Neural progenitor cell (in vitro differentiated cells): Measurements from ENCODE around the gene PPP6C. TPM values are rescaled to one million over a fixed set of nuclear protein-coding genes. Genes with fewer than 3 reads are reported as not detected.
"Not testable (repeated sequence)": the region's sequence is repeated elsewhere in the genome, so short reads cannot be mapped to it uniquely, and the experiment has no call there.

ENCODE experiments used
- DNase-seq: peaks from one replicate; pipeline ENCODE4 v3.0.0-alpha.2; 2016; ENCODE audit warnings: low spot score
- H2AFZ ChIP-seq: fragments of 200-600 bp; sonication (generic); replicated peaks from 2 replicates; pipeline ENCODE4 v1.6.1; 2016; ENCODE audit warnings: antibody characterized with exemption
- H3F3A ChIP-seq: fragments of 200-600 bp; sonication (generic); 2 replicates; pipeline ENCODE4 v1.6.1; 2016; ENCODE audit warnings: antibody characterized with exemption, low read depth
- H3K27ac ChIP-seq: fragments of 200-600 bp; sonication (generic); 2 replicates; pipeline ENCODE4 v1.5.1; 2016; ENCODE audit warnings: mild to moderate bottlenecking
- H3K27me3 ChIP-seq: fragments of 200-600 bp; sonication (generic); 2 replicates; pipeline ENCODE4 v1.6.1; 2016; ENCODE audit warnings: mild to moderate bottlenecking, moderate library complexity
- H3K36me3 ChIP-seq: fragments of 200-600 bp; sonication (generic); 2 replicates; pipeline ENCODE4 v1.5.1; 2016
- H3K4me1 ChIP-seq: fragments of 200-600 bp; sonication (generic); 2 replicates; pipeline ENCODE4 v1.6.1; 2016; ENCODE audit warnings: mixed run types
- H3K4me2 ChIP-seq: fragments of 200-600 bp; sonication (generic); 2 replicates; pipeline ENCODE4 v1.6.1; 2016
- H3K4me3 ChIP-seq: fragments of 200-600 bp; sonication (generic); 2 replicates; pipeline ENCODE4 v1.5.1; 2016
- H3K79me2 ChIP-seq: fragments of 200-600 bp; sonication (generic); 2 replicates; pipeline ENCODE4 v1.6.1; 2016; ENCODE audit warnings: low read depth
- H3K9ac ChIP-seq: fragments of 200-600 bp; sonication (generic); 2 replicates; pipeline ENCODE4 v1.6.1; 2016
- H3K9me3 ChIP-seq: fragments of 200-600 bp; sonication (generic); 2 replicates; pipeline ENCODE4 v1.5.1; 2016; ENCODE audit warnings: low read depth
- H4K20me1 ChIP-seq: fragments of 200-600 bp; sonication (generic); 2 replicates; pipeline ENCODE4 v1.6.1; 2016; ENCODE audit warnings: low read depth
- H3K27ac Mint-ChIP-seq: 3 replicates; pipeline ENCODE4 v1.8.0; 2021; ENCODE audit warnings: mixed read lengths
- H3K27me3 Mint-ChIP-seq: 2 replicates; pipeline ENCODE4 v1.8.0; 2022; ENCODE audit warnings: low read depth, mild to moderate bottlenecking, inconsistent platforms, moderate library complexity, mixed read lengths; ENCODE audit not compliant: insufficient read depth
- H3K36me3 Mint-ChIP-seq: 3 replicates; pipeline ENCODE4 v1.8.0; 2021; ENCODE audit warnings: mixed read lengths
- H3K4me1 Mint-ChIP-seq: 3 replicates; pipeline ENCODE4 v1.8.0; 2021; ENCODE audit warnings: mixed read lengths
- H3K4me3 Mint-ChIP-seq: 3 replicates; pipeline ENCODE4 v1.8.0; 2021; ENCODE audit warnings: mild to moderate bottlenecking, moderate library complexity, mixed read lengths
- H3K9me3 Mint-ChIP-seq: 3 replicates; pipeline ENCODE4 v1.8.0; 2020; ENCODE audit warnings: mixed read lengths
- EZH2 ChIP-seq: fragments of 200-600 bp; sonication (generic); IDR thresholded peaks from 2 replicates; pipeline ENCODE4 v1.6.1; 2017; ENCODE audit warnings: antibody characterized with exemption, mild to moderate bottlenecking, moderate library complexity
- EZH2phosphoT487 ChIP-seq: fragments of 200-600 bp; sonication (generic); IDR thresholded peaks from 2 replicates; pipeline ENCODE4 v1.6.1; 2017; ENCODE audit warnings: antibody characterized with exemption
- total RNA-seq: library from RNA; depleted of rRNA; stranded (reverse); fragments of >200 nt; gene quantifications from 2 replicates; pipeline ENCODE4 v1.2.3, GENCODE V29; 2015; ENCODE audit warnings: low replicate concordance
- TF ChIP-seq, protein P1 (sequence below): fragments of 200-600 bp; sonication (generic); IDR thresholded peaks from 2 replicates; pipeline ENCODE4 v1.5.1; 2017; ENCODE audit warnings: antibody characterized with exemption, mild to moderate bottlenecking

PPP6C gene
- total RNA-seq, 1 donor from 2014 or later, result 61.7 TPM

DNA sequence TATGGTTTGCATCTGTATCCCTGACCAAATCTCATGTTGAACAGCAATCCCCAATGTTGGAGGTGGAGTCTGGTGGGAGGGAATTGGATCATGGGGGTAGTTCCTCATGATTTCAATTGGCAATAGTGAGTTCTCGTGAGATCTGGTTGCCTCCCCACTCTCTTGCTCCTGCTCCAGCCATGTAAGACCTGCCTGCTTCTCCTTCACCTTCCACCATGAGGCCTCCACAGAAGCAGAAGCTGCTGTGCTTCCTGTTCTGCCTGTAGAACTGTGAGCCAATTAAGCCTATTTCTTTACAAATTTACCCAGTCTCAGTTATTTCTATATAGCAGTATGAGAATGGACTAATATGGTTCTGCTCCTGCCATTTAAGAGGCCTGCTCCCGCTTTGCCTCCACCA is 79.1 kb downstream of the PPP6C start:
- Histone ChIP-seq H3K36me3 (no peaks in the 10 kb centered on the region), H2AFZ (no peak overlapping the region), H3K4me2 (no peak overlapping the region), H3K4me3 (no peak overlapping the region), H3K4me1 (no peaks in the 10 kb centered on the region), H3K27ac (no peak overlapping the region), H3K79me2 (peaks cover 41% of the 10 kb centered on the region), H3F3A (no peaks in the 10 kb centered on the region), H3K27me3 (no peaks in the 10 kb centered on the region), H4K20me1 (no peaks in the 10 kb centered on the region), H3K9ac (no peak overlapping the region), H3K9me3 (no peaks in the 10 kb centered on the region)
- Mint-ChIP-seq H3K4me3 (no peak overlapping the region), H3K36me3 (peaks cover 21% of the 10 kb centered on the region), H3K4me1 (no peaks in the 10 kb centered on the region), H3K27me3 (no peaks in the 10 kb centered on the region), H3K9me3 (peaks cover 35% of the 10 kb centered on the region), H3K27ac (no peak overlapping the region)
- no peak for DNase-seq
- no peak for TF ChIP-seq EZH2
- no peak for TF ChIP-seq EZH2phosphoT487
- TF ChIP-seq, protein P1, sequence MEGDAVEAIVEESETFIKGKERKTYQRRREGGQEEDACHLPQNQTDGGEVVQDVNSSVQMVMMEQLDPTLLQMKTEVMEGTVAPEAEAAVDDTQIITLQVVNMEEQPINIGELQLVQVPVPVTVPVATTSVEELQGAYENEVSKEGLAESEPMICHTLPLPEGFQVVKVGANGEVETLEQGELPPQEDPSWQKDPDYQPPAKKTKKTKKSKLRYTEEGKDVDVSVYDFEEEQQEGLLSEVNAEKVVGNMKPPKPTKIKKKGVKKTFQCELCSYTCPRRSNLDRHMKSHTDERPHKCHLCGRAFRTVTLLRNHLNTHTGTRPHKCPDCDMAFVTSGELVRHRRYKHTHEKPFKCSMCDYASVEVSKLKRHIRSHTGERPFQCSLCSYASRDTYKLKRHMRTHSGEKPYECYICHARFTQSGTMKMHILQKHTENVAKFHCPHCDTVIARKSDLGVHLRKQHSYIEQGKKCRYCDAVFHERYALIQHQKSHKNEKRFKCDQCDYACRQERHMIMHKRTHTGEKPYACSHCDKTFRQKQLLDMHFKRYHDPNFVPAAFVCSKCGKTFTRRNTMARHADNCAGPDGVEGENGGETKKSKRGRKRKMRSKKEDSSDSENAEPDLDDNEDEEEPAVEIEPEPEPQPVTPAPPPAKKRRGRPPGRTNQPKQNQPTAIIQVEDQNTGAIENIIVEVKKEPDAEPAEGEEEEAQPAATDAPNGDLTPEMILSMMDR, result no peak

DNA sequence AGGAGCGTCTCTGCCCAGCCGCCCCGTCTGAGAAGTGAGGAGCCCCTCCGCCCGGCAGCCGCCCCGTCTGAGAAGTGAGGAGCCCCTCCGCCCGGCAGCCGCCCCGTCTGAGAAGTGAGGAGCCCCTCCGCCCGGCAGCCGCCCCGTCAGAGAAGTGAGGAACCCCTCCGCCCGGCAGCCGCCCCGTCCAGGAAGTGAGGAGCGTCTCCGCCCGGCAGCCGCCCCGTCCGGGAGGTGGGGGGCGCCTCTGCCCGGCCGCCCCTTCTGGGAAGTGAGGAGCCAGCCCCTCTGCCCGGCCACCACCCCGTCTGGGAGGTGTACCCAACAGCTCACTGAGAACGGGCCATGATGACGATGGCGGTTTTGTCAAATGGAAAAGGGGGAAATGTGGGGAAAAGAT is 81.1 kb downstream of the PPP6C start:
- not testable (repeated sequence) for H3F3A ChIP-seq, H4K20me1 ChIP-seq, H3K4me1 Mint-ChIP-seq, H3K4me1 ChIP-seq, H3K27me3 ChIP-seq, H3K27ac ChIP-seq, H3K9me3 ChIP-seq, DNase-seq, H3K4me3 ChIP-seq, H3K9ac ChIP-seq, H3K4me2 ChIP-seq, H2AFZ ChIP-seq, H3K36me3 ChIP-seq, H3K4me3 Mint-ChIP-seq, H3K27me3 Mint-ChIP-seq, H3K27ac Mint-ChIP-seq
- peaks cover 44% of the 10 kb centered on the region for H3K79me2 ChIP-seq
- H3K9me3 Mint-ChIP-seq, result peaks cover 29% of the 10 kb centered on the region
- H3K36me3 Mint-ChIP-seq, result peaks cover 15% of the 10 kb centered on the region

DNA sequence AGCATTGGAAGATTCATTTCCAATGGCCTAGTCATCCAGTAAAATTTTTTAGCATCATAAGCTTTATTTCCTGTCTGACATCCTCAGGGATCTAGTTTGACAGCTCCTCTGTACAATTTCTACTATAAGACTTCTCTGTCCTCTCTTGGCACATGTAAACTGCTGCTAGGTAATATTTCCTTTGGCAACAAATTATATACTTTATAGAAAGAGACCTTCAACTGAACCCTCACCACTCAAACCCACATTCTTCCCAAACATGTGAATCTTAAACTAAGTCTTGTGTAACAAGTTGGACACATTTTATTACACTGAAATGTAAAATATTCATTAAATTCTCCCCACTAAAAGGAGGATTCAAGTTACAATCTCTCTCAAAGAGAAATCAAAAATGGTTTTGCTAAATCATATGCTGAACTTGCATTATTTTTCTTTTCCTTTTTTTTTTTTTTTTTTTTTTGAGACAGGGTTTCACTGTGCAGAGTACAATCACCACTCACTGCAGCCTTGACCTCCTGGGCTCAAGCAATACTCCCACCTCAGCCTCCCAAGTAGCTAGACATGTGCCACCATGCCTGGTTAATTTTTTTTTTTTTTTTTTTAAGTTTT is 83.2 kb downstream of the PPP6C start:
- H3K27ac ChIP-seq, result no peak overlapping the region
- H3F3A ChIP-seq, result no peaks in the 10 kb centered on the region
- Mint-ChIP-seq H3K4me3 (no peak overlapping the region), H3K27me3 (peaks cover 2% of the 10 kb centered on the region), H3K27ac (no peak overlapping the region), H3K4me1 (peaks cover 6% of the 10 kb centered on the region), H3K9me3 (peaks cover 11% of the 10 kb centered on the region), H3K36me3 (peaks cover 7% of the 10 kb centered on the region)
- H4K20me1 ChIP-seq, result no peaks in the 10 kb centered on the region
- peaks cover 38% of the 10 kb centered on the region for H3K79me2 ChIP-seq
- H3K27me3 ChIP-seq, result no peaks in the 10 kb centered on the region
- H3K4me3 ChIP-seq, result no peak overlapping the region
- no peak for DNase-seq
- H2AFZ ChIP-seq, result no peak overlapping the region
- TF ChIP-seq EZH2phosphoT487 (no peak), EZH2 (no peak)
- TF ChIP-seq, protein P1, result no peak
- H3K9ac ChIP-seq, result no peak overlapping the region
- H3K4me2 ChIP-seq, result no peak overlapping the region
- no peaks in the 10 kb centered on the region for H3K4me1 ChIP-seq
- no peaks in the 10 kb centered on the region for H3K36me3 ChIP-seq
- no peaks in the 10 kb centered on the region for H3K9me3 ChIP-seq

DNA sequence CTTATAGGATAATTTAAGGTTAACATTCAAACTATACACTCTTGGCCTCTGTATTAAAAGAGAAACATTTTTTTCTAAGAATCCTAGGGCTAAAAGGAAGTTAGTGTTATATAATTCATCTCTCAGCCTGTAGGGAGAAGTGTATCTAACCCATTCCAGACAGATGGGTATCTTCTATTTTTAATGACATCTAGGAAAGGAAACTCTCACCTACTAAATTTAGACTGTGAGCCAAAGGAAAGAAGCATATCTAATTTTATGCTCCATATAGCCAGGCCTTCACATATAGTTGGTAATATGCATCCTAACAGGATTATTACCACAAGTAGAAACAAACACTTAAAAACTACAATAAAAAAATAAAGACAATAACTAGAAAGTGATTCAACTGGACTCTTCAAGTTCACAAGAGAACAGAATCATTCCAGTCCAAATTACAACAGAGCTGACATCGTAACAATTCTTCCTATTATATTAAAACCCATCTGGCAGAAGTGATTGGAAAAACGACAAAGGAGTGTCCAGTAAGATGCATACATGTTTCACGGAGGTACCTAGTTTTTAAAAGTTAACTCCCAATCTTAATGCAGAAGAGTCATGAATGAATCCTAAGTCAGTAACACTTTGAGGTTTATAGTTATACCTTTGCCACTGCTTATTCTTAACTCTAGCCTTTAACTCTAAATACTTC is 85.7 kb downstream of the PPP6C start:
- TF ChIP-seq, protein P1, result no peak
- TF ChIP-seq EZH2 (no peak), EZH2phosphoT487 (no peak)
- peaks cover 2% of the 10 kb centered on the region for H3K27me3 Mint-ChIP-seq
- peaks cover 4% of the 10 kb centered on the region for H4K20me1 ChIP-seq

More for the DNA sequence above, 85.7 kb downstream of the PPP6C start:
- H3K27ac ChIP-seq, result no peak overlapping the region
- DNase-seq, result no peak
- peaks cover 35% of the 10 kb centered on the region for H3K79me2 ChIP-seq
- peaks cover 6% of the 10 kb centered on the region for H3K4me1 Mint-ChIP-seq
- H3K9me3 Mint-ChIP-seq, result peaks cover 2% of the 10 kb centered on the region
- H3K4me3 Mint-ChIP-seq, result no peak overlapping the region
- H3K27ac Mint-ChIP-seq, result no peak overlapping the region
- no peaks in the 10 kb centered on the region for H3K9me3 ChIP-seq
- H3K27me3 ChIP-seq, result no peaks in the 10 kb centered on the region
- no peak overlapping the region for H3K4me3 ChIP-seq
- no peak overlapping the region for H2AFZ ChIP-seq
- no peak overlapping the region for H3K9ac ChIP-seq
- no peak overlapping the region for H3K4me2 ChIP-seq
- H3F3A ChIP-seq, result no peaks in the 10 kb centered on the region
- no peaks in the 10 kb centered on the region for H3K36me3 Mint-ChIP-seq
- H3K4me1 ChIP-seq, result no peaks in the 10 kb centered on the region
- no peaks in the 10 kb centered on the region for H3K36me3 ChIP-seq
